ENCODE data around the gene AKR1C8.
"Not testable (repeated sequence)": the region's sequence is repeated elsewhere in the genome, so short reads cannot be mapped to it uniquely, and the experiment has no call there.

AKR1C8 gene

DNA sequence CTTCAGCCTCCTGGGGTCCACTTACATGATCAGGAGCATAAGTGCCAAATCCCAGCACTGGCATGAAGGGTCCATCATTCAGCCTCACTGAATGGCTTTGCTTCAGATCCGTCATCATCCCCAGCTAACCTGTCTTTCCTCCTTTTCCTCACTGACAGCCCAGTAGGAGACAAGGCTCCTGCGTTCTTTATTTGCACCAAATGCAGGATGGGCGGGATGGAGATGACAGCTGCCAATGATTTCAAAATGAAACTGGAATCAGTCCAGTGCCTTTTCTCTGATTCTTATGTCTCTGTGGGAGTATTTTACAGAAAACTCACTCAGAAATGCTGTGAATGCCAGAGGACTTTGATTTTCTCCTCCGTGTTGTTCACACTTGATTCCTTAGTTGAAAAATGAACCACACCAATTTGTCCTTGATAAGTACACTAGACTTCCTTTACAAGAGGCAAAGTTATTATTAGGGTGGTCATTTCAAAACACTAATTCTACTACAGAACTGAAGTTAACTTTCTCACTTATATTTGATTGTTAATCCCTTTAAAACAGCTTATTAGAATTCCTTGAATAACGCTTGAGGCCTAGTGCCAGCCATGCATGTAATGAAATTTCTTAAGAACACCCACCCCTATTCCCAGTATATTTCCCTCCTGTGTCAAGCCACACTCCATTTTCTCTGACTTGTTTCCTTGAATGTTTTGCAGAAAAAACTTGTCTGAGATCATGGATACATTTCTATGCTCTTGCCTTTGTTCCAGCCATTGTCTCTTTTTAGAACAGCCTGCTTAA, at the start of gene AKR1C8:
Gene AKR1C8 (minus strand): TSS at position 164 of the 789 bp plus-strand sequence. CDS start 46 bp downstream, at position 118.
- no peak for DNase-seq

GRCh38 chr10:5234106-5234860, 49.3 kb upstream of the AKR1C8 start:
- no peak for DNase-seq

- DNase-seq: no peak
Measured at GRCh38 chr10:5233324-5233723, 48.4 kb upstream of the AKR1C8 start.

DNA sequence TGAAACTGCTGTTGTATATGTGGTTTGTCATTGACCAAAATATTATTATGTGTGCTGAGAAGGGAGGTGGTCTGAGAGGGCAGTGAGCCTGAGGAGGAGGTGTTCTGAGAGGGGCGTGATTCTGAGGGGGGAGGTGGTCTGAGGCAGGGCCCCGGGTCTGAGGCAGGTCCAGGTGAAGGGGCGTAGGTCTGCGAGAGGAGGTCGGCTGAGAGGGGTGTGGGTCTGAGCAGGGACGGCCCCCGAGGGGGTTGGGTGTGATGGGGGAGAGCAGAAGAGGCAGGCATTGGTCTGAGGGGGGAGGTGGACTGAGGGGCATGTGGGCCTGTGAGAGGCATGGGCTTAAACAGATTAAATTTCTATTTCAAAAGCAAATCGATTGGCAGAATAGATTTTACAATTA, 44.1 kb upstream of the AKR1C8 start:
- no peak for DNase-seq

DNA sequence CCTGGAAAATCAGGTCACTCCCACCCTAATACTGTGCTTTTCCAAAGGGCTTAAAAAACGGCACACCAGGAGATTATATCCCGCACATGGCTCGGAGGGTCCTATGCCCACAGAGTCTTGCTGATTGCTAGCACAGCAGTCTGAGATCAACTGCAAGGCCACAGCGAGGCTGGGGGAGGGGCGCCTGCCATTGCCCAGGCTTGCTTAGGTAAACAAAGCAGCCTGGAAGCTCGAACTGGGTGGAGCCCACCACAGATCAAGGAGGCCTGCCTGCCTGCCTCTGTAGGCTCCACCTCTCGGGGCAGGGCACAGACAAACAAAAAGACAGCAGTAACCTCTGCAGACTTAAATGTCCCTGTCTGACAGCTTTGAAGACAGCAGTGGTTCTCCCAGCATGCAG, 38.0 kb upstream of the AKR1C8 start:
- not testable (repeated sequence) for DNase-seq

DNA sequence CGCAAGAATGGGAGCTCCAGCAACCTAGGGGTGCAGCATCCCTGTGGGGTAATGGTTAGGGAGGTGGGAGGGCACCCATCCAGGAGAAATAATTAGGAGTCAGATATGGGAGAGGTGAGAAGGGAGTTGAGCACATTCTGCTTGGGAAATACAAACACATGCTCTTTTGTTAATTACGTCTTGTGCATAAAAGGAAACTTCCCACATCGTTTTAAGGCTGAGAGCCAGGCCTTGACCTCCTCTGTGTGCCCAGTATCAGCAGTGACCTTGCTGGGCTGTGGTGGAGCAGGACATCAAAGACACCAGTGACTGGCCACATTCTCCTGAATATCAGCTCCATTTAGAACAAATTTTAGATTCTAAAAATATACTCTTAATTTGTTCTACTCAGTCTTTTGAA, 34.3 kb upstream of the AKR1C8 start:
- DNase-seq: no peak

GRCh38 chr10:5216801-5217200, 31.9 kb upstream of the AKR1C8 start:
- DNase-seq: no peak

DNA sequence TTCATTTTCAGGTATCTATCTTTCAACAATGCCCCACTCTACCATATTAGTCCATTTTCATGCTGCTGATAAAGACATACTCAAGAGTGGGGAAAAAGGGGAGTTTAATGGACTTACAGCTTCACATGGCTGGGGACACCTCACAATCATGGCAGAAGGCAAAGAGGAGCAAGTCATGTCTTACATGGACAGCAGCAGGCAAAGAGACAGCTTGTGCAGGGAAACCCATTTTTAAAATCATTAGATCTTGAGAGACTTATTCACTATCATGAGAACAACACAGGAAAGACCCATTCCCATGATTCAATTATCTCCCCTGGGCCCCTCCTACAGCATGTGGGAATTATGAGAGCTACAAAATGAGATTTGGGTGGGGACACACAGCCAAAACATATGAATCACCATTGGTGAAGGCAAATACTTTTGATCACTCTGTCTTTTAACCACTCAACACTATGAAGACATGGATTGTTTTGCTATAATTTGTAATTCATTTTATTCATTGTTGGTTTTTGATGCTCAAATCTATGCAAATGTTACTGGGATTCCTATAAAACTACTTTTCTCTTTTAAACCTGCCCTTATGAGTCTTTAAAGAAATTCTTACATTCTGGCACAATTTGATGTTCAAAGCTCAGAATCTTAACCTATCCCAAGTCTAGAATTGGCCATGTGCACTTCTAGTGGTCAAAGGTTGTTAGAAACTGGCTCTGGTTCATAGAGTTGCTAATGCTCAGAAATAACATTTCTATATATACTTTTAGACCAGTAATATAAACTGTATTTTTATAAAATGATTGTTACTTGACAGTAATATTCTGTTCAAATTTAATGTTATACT, 27.0 kb upstream of the AKR1C8 start:
- no peak for DNase-seq

DNA sequence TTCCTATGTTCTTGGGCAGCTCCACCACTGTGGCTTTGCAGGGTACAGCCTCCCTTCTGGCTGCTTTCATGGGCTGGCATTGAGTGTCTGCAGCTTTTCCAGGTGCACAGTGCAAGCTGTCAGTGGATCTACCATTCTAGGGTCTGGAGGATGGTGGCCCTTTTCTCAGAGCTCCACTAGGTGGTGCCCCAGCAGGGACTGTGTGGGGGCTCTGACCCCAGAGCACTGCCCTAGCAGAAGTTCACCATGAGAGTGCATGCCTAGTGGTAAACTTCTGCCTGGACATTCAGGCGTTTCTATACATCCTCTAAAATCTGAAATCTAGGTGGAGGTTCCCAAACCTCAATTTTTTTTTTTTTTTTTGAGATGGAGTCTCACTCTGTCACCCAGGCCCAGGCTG, 25.3 kb upstream of the AKR1C8 start:
- DNase-seq: not testable (repeated sequence)

- not testable (repeated sequence) for DNase-seq
Measured at GRCh38 chr10:5209776-5210175, 24.8 kb upstream of the AKR1C8 start.

DNA sequence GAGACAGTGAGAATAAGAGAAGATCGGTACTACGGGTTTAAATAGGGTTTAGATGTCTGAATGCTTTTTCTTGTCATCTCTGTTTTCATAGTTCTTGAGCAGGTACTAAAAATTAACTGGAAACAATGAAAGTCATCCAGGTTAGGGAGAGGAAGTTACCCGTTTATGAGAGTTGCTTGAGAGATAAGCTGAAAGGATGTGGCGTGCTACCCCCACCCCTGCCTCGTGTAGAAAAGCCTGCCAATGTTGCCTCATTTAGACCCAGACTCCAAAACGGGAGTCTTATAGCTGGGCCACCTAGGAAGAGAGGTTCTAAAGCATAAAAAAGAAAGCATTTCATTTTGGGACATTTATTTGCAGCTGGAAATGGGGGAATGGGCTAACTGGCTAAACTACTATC, 21.8 kb upstream of the AKR1C8 start:
- no peak for DNase-seq

- no peak for DNase-seq
Measured at GRCh38 chr10:5199398-5199797, 14.4 kb upstream of the AKR1C8 start.

DNA sequence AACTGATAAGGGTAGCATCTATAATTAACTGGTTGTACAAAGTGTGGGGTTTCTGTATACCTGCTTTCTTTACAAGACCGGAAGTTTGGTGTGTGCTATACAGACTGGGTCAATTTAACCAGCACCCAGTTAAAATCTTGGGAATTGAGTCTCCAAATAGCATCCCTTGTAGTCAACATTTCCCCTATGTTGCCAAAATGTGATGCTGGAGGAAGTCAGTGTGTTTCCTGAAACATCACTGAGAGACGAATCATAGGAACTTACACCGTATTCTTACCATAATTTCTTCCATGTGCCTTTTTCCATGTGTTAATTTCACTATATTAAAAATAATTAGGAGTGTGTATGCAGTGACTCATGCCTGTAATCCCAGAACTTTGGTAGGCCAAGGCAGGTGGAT, 13.4 kb upstream of the AKR1C8 start:
- DNase-seq: no peak

- no peak for DNase-seq
Measured at GRCh38 chr10:5196702-5197113, 11.8 kb upstream of the AKR1C8 start, which contains the start of gene AKR1C4. TSS of gene AKR1C4 (plus strand) at chr10:5196837. CDS start at chr10:5196868, 31 bp downstream.

- no peak for DNase-seq
Measured at GRCh38 chr10:5195727-5196374, 10.9 kb upstream of the AKR1C8 start.

GRCh38 chr10:5194431-5194830, 9.5 kb upstream of the AKR1C8 start:
- no peak for DNase-seq

- no peak for DNase-seq
Measured at GRCh38 chr10:5188358-5188757, 3.4 kb upstream of the AKR1C8 start.

- DNase-seq: no peak
Measured at GRCh38 chr10:5187867-5188266, 2.9 kb upstream of the AKR1C8 start.

- no peak for DNase-seq
Measured at GRCh38 chr10:5183923-5184322, 1.0 kb downstream of the AKR1C8 start.

- DNase-seq: not testable (repeated sequence)
Measured at GRCh38 chr10:5180503-5180902, 4.4 kb downstream of the AKR1C8 start.

GRCh38 chr10:5175581-5175980, 9.4 kb downstream of the AKR1C8 start:
- not testable (repeated sequence) for DNase-seq

GRCh38 chr10:5168897-5169420, 16.0 kb downstream of the AKR1C8 start:
- DNase-seq: no peak
